ENCODE results near the gene DSCAM.
"Not testable (repeated sequence)": the region's sequence is repeated elsewhere in the genome, so short reads cannot be mapped to it uniquely, and the experiment has no call there.

Gene DSCAM

GRCh38 chr21:40324389-40324788, 522.6 kb downstream of the DSCAM start:
- H3K4me3 ChIP-seq (replicated peaks; ENCODE audit: insufficient read depth, low read length), result no peak overlapping the region
- no peak for TF ChIP-seq GABPA (IDR thresholded peaks at IDR 0.05; ENCODE audit: low read depth)
- DNase-seq (ENCODE audit: low read depth in 1 of 2, low spot score in 1 of 2), result no peak

DNA sequence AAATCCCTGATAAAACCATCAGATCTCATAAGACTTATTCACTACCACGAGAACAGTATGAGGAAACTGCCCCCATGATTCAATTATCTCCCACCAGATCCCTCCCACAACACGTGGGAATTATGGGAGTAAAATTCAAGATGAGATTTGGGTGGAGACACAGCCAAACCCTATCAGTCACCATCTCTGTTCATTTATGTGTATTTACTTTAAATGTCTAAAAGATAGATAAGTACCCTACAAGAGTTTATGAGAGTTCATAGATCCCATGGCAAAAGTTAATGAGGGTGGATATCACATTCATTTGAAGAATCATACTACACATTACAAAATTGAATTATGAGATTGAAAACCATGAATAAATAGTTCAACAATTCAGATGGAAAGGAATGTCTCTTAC, 526.2 kb downstream of the DSCAM start:
- not testable (repeated sequence) for DNase-seq (ENCODE audit: low read depth in 1 of 2, low spot score in 1 of 2); H3K27me3 ChIP-seq (ENCODE audit: insufficient read depth, poor library complexity, severe bottlenecking); H3K27ac ChIP-seq (replicated peaks); H3K4me3 ChIP-seq (replicated peaks; ENCODE audit: insufficient read depth, low read length)

More at GRCh38 chr21:40324389-40324788, 522.6 kb downstream of the DSCAM start:
- Histone ChIP-seq H3K27me3 (ENCODE audit: insufficient read depth, poor library complexity, severe bottlenecking) (no peaks in the 10 kb centered on the region), H3K27ac (replicated peaks) (no peak overlapping the region)

DNA sequence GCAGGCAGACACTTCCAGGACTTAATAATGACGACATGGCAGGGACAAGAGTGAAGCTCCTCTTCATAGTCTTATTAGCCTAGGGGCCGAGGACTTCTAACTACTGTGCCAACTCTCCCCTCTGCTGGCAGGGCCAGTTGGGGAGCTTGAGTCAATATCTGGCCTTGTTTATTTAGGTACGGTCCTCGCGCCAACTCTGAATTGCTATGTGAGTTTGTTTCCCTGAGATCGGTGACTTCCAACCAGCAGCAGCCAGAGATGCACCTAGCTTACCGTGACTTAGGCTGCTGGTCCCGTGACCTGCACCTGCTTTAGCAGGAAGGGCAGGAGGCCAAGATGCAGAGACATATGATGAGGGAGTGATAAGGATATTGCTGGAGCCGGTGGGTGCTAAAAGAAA, 528.6 kb downstream of the DSCAM start:
- no peaks in the 10 kb centered on the region for H3K27me3 ChIP-seq (ENCODE audit: insufficient read depth, poor library complexity, severe bottlenecking)
- H3K4me3 ChIP-seq (replicated peaks; ENCODE audit: insufficient read depth, low read length), result no peak overlapping the region
- TF ChIP-seq POLR2AphosphoS5 (IDR thresholded peaks at IDR 0.05; ENCODE audit: low read depth) (no peak), GABPA (IDR thresholded peaks at IDR 0.05; ENCODE audit: low read depth) (no peak), SPI1 (IDR thresholded peaks at IDR 0.05; ENCODE audit: borderline replicate concordance, low read depth) (no peak)
- TF ChIP-seq, protein P1, sequence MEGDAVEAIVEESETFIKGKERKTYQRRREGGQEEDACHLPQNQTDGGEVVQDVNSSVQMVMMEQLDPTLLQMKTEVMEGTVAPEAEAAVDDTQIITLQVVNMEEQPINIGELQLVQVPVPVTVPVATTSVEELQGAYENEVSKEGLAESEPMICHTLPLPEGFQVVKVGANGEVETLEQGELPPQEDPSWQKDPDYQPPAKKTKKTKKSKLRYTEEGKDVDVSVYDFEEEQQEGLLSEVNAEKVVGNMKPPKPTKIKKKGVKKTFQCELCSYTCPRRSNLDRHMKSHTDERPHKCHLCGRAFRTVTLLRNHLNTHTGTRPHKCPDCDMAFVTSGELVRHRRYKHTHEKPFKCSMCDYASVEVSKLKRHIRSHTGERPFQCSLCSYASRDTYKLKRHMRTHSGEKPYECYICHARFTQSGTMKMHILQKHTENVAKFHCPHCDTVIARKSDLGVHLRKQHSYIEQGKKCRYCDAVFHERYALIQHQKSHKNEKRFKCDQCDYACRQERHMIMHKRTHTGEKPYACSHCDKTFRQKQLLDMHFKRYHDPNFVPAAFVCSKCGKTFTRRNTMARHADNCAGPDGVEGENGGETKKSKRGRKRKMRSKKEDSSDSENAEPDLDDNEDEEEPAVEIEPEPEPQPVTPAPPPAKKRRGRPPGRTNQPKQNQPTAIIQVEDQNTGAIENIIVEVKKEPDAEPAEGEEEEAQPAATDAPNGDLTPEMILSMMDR (IDR thresholded peaks at IDR 0.05; ENCODE audit: insufficient read depth, low read length), result no peak
- TF ChIP-seq, protein P2, sequence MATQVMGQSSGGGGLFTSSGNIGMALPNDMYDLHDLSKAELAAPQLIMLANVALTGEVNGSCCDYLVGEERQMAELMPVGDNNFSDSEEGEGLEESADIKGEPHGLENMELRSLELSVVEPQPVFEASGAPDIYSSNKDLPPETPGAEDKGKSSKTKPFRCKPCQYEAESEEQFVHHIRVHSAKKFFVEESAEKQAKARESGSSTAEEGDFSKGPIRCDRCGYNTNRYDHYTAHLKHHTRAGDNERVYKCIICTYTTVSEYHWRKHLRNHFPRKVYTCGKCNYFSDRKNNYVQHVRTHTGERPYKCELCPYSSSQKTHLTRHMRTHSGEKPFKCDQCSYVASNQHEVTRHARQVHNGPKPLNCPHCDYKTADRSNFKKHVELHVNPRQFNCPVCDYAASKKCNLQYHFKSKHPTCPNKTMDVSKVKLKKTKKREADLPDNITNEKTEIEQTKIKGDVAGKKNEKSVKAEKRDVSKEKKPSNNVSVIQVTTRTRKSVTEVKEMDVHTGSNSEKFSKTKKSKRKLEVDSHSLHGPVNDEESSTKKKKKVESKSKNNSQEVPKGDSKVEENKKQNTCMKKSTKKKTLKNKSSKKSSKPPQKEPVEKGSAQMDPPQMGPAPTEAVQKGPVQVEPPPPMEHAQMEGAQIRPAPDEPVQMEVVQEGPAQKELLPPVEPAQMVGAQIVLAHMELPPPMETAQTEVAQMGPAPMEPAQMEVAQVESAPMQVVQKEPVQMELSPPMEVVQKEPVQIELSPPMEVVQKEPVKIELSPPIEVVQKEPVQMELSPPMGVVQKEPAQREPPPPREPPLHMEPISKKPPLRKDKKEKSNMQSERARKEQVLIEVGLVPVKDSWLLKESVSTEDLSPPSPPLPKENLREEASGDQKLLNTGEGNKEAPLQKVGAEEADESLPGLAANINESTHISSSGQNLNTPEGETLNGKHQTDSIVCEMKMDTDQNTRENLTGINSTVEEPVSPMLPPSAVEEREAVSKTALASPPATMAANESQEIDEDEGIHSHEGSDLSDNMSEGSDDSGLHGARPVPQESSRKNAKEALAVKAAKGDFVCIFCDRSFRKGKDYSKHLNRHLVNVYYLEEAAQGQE (IDR thresholded peaks at IDR 0.05; ENCODE audit: insufficient replicate concordance, low read depth), result no peak
- no peak for DNase-seq (ENCODE audit: low read depth in 1 of 2, low spot score in 1 of 2)
- no peak overlapping the region for H3K27ac ChIP-seq (replicated peaks)

- TF ChIP-seq SPI1 (IDR thresholded peaks at IDR 0.05; ENCODE audit: borderline replicate concordance, low read depth) (no peak), POLR2AphosphoS5 (IDR thresholded peaks at IDR 0.05; ENCODE audit: low read depth) (no peak), GABPA (IDR thresholded peaks at IDR 0.05; ENCODE audit: low read depth) (no peak)
- TF ChIP-seq, protein P2 (IDR thresholded peaks at IDR 0.05; ENCODE audit: insufficient replicate concordance, low read depth), result no peak
- TF ChIP-seq, protein P1 (IDR thresholded peaks at IDR 0.05; ENCODE audit: insufficient read depth, low read length), result no peak
- Histone ChIP-seq H3K4me3 (replicated peaks; ENCODE audit: insufficient read depth, low read length) (no peak overlapping the region), H3K27ac (replicated peaks) (no peak overlapping the region), H3K27me3 (ENCODE audit: insufficient read depth, poor library complexity, severe bottlenecking) (no peaks in the 10 kb centered on the region)
- no peak for DNase-seq (ENCODE audit: low read depth in 1 of 2, low spot score in 1 of 2)
Observed at GRCh38 chr21:40316104-40316503, 530.9 kb downstream of the DSCAM start.

- no peaks in the 10 kb centered on the region for H3K27me3 ChIP-seq (ENCODE audit: insufficient read depth, poor library complexity, severe bottlenecking)
- no peak for DNase-seq (ENCODE audit: low read depth in 1 of 2, low spot score in 1 of 2)
- H3K4me3 ChIP-seq (replicated peaks; ENCODE audit: insufficient read depth, low read length), result no peak overlapping the region
- TF ChIP-seq, protein P2 (IDR thresholded peaks at IDR 0.05; ENCODE audit: insufficient replicate concordance, low read depth), result no peak
- TF ChIP-seq, protein P1 (IDR thresholded peaks at IDR 0.05; ENCODE audit: insufficient read depth, low read length), result no peak
- TF ChIP-seq SPI1 (IDR thresholded peaks at IDR 0.05; ENCODE audit: borderline replicate concordance, low read depth), result no peak
- TF ChIP-seq GABPA (IDR thresholded peaks at IDR 0.05; ENCODE audit: low read depth), result no peak
- TF ChIP-seq POLR2AphosphoS5 (IDR thresholded peaks at IDR 0.05; ENCODE audit: low read depth), result no peak
- no peak overlapping the region for H3K27ac ChIP-seq (replicated peaks)
Observed at GRCh38 chr21:40315626-40316025, 531.3 kb downstream of the DSCAM start.
